ENCODE data around the gene WWC2. TPM values are rescaled to one million over a fixed set of nuclear protein-coding genes. Genes with fewer than 3 reads are reported as not detected.

WWC2 gene
- total RNA-seq, 1 donor from 2014 or later: 0.47 TPM

GRCh38 chr4:183178201-183178600, 79.1 kb downstream of the WWC2 start:
- Mint-ChIP-seq H3K27ac (no peak overlapping the region), H3K27me3 (no peaks in the 10 kb centered on the region), H3K4me3 (no peak overlapping the region), H3K36me3 (ENCODE audit: low read depth) (no peaks in the 10 kb centered on the region), H3K4me1 (no peaks in the 10 kb centered on the region), H3K9me3 (no peaks in the 10 kb centered on the region)
- ChIA-PET POLR2A (no interaction called here), CTCF (no interaction called here)
- TF ChIP-seq CTCF (IDR thresholded peaks at IDR 0.05): no peak
- ATAC-seq (ENCODE audit: low read depth): no peak
- intact Hi-C loops (cut with micrococcal nuclease): no loop called here
- no peak for DNase-seq

- ATAC-seq (ENCODE audit: low read depth): no peak
- Mint-ChIP-seq H3K27me3 (no peaks in the 10 kb centered on the region), H3K36me3 (ENCODE audit: low read depth) (no peaks in the 10 kb centered on the region), H3K4me3 (no peak overlapping the region), H3K27ac (no peak overlapping the region), H3K4me1 (no peaks in the 10 kb centered on the region), H3K9me3 (peaks cover 5% of the 10 kb centered on the region)
- DNase-seq: no peak
- ChIA-PET CTCF (no interaction called here), POLR2A (no interaction called here)
- no peak for TF ChIP-seq CTCF (IDR thresholded peaks at IDR 0.05)
- intact Hi-C loops (cut with micrococcal nuclease): no loop called here
Measured at GRCh38 chr4:183180096-183180495, 81.0 kb downstream of the WWC2 start.

- Mint-ChIP-seq H3K4me3 (no peak overlapping the region), H3K27ac (no peak overlapping the region), H3K9me3 (peaks cover 5% of the 10 kb centered on the region), H3K4me1 (no peaks in the 10 kb centered on the region), H3K27me3 (peaks cover 3% of the 10 kb centered on the region), H3K36me3 (ENCODE audit: low read depth) (no peaks in the 10 kb centered on the region)
- DNase-seq (no peak), ATAC-seq (ENCODE audit: low read depth) (no peak)
- ChIA-PET CTCF (no interaction called here), POLR2A (no interaction called here)
- no peak for TF ChIP-seq CTCF (IDR thresholded peaks at IDR 0.05)
- intact Hi-C loops (cut with micrococcal nuclease): no loop called here
Measured at GRCh38 chr4:183180621-183181020, 81.6 kb downstream of the WWC2 start.

- H3K27me3 Mint-ChIP-seq: peaks cover 3% of the 10 kb centered on the region
- no peak for TF ChIP-seq CTCF (IDR thresholded peaks at IDR 0.05)
- intact Hi-C loops (cut with micrococcal nuclease): no loop called here
- no peaks in the 10 kb centered on the region for H3K36me3 Mint-ChIP-seq (ENCODE audit: low read depth)
- ChIA-PET POLR2A (no interaction called here), CTCF (no interaction called here)
- no peaks in the 10 kb centered on the region for H3K4me1 Mint-ChIP-seq
- ATAC-seq (ENCODE audit: low read depth) (no peak), DNase-seq (no peak)
- H3K4me3 Mint-ChIP-seq: no peak overlapping the region
- H3K9me3 Mint-ChIP-seq: peaks cover 5% of the 10 kb centered on the region
- H3K27ac Mint-ChIP-seq: no peak overlapping the region
Measured at GRCh38 chr4:183181081-183181480, 82.0 kb downstream of the WWC2 start.

GRCh38 chr4:183182873-183183725, 84.0 kb downstream of the WWC2 start:
- intact Hi-C loops (cut with micrococcal nuclease): no loop called here
- ATAC-seq (ENCODE audit: low read depth): no peak
- peaks cover 3% of the 10 kb centered on the region for H3K27me3 Mint-ChIP-seq
- H3K27ac Mint-ChIP-seq: no peak overlapping the region
- ChIA-PET CTCF (no interaction called here), POLR2A (no interaction called here)
- TF ChIP-seq CTCF (IDR thresholded peaks at IDR 0.05): no peak
- no peaks in the 10 kb centered on the region for H3K36me3 Mint-ChIP-seq (ENCODE audit: low read depth)
- no peaks in the 10 kb centered on the region for H3K4me1 Mint-ChIP-seq
- DNase-seq: no peak
- peaks cover 5% of the 10 kb centered on the region for H3K9me3 Mint-ChIP-seq
- no peak overlapping the region for H3K4me3 Mint-ChIP-seq
